SKM-1 treated with dmso at 0.1 percent for 144 hours (cell line): ENCODE results near the gene SCGB2B2.
A peak's percentile ranks its signal among the peaks of the same experiment; 100 is the strongest.
"Not testable (repeated sequence)": the region's sequence is repeated elsewhere in the genome, so short reads cannot be mapped to it uniquely, and the experiment has no call there.

Experiments used
- DNase-seq: peaks from one replicate; lab custom pipeline; 2025; ENCODE audit not compliant: unreplicated experiment; lab: John Stamatoyannopoulos, UW

Gene SCGB2B2

DNA sequence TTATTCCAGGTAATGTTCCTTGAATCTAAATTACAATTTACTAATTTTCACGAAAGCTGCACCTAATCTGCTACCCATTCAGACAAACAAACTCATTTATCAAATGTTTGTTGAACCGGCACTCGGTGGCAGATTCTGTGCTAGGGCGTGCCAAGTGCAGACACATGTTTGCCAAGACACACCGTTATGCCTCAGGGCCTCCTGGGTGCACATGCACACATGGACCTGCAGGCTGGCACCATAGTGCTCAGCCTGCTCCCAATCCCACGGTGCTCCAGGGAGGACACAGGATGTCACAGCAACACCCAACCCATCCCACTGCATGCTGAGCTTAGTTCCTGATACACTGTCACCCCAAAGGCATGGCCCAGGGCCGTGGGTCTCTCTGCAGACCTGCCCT is 7.7 kb downstream of the SCGB2B2 start:
- DNase-seq: no peak

DNA sequence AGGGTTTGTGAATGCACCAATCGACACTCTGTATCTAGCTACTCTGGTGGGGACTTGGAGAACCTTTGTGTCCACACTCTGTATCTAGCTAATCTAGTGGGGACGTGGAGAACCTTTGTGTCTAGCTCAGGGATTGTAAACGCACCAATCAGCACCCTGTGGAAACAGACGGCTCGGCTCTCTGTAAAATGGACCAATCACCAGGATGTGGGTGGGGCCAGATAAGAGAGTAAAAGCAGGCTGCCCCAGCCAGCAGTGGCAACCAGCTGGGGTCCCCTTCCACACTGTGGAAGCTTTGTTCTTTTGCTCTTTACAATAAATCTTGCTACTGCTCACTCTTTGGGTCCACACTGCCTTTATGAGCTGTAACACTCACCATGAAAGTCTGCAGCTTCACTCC is 8.3 kb downstream of the SCGB2B2 start:
- DNase-seq: not testable (repeated sequence)

DNA sequence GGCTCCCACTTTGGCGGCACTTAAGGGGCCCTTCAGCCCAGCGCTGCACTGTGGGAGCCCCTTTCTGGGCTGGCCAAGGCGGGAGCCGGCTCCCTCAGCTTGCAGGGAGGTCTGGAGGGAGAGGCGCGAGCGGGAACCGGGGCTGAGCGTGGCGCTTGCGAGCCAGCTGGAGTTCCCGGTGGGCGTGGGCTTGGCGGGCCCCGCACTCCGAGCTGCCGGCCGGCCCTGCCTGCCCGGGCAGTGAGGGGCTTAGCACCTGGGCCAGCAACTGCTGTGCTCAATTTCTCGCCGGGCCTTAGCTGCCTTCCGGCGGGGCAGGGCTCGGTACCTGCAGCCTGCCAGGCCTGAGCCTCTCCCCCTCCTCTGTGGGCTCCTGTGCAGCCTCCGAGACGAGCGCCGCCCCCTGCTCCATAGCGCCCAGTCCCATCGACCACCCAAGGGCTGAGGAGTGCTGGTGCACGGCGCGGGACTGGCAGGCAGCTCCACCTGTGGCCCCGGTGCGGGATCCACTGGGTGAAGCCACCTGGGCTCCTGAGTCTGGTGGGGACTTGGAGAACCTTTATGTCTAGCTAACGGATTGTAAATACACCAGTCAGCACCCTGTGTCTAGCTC is 8.8 kb downstream of the SCGB2B2 start:
- DNase-seq: not testable (repeated sequence)

DNA sequence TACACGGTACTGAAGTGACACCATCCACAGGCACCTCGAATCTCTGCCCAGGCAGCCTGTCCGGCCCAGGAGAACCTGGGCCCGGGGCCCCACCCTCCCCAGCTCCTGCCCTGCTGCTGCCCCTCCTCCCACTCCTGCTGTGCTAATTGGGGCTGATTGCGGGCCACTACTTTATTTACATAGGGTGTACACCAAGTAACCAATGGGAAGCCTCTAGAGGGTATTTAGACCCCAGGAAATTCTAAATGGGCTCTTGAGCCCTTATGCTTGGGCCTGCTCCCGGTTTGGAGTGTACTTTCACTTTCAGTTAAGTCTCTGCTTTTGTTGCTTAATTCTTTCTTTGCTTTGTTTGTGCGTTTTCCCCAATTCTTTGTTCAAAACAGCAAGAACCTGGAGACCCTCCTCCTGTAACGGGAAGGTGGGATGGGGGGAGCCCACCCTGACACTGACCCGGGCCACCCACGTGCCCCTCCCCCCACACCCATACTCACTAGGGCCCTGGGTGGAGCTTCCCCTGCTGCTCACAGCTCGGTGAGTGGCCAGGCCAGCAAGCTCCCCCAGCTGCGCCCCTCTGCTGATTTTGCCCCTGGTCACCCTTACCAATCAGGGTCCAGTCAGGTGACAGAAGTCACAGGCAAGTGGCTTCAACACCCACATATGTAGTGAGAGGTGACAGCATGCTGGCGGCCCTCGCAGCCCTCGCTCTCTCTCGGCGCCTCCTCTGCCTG is 9.4 kb downstream of the SCGB2B2 start:
- DNase-seq: no peak

DNA sequence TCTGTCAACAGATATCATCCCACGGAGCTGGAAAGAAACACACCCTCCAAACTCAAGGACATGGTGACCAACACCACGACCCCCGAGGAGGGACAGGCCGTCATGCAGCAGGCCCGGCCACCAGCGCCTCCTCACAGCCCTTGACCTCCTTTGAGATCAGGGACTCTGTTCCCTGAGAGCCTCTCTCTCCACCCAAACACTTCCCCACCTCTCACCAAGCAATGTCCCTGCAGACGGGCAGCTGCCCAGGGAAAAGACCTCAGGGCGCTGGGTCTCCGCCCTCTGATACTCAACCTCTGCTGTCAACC is 10.0 kb downstream of the SCGB2B2 start:
- no peak for DNase-seq

DNA sequence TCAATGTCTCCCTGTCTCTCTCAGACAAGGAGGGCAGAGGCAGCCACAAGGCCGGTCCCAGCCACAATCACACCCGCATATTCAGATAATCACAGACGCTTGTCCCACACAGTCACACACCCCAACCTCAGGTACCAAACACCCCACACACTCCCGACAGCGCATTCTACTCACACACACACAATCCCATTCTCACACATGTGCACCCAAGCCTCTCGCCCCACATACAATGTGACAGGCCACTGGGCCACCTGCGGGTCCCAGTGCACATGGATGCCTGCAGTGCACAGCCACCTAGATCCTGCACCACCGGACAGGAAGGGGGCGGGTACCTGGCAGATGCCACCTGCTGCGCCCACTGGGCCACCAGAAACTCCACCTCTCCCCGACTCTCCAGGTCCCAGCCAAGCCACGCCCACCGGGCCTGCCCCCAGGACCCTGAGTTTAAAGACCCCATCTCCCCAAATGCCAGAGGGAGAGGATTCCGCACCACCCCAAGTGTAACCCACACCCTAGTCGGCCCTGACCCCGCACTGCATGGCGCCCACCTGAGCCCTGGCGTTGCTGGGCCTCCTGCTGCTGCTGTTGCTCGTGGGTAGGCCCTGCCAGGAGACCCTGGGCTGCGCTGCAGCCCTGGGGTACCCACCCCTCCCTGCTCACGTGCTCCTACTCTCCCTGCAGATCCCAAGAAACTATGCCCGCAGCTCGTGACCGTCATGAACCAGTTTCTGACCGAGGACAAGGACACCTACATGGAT is 10.6 kb downstream of the SCGB2B2 start:
- no peak for DNase-seq

DNA sequence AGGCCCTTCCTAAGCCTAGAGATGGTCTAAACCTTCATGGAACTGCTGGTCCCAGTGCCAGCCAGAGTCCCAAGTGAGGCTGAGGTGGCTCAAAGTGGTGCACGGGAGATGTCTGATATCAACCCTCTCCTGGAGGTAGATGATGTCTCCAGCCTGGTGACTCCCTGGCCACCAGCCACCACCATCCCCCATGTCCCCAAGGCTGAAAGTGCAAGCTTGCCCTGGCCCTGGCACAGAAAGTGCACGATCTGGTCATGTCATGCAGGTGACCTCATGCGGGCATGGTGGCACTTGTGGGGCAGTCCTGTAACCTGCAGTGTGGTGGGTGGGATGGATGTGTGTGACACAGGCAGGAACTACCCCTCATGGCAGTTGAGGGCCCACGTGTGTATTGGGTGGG is 11.7 kb downstream of the SCGB2B2 start:
- DNase-seq: not testable (repeated sequence)

DNA sequence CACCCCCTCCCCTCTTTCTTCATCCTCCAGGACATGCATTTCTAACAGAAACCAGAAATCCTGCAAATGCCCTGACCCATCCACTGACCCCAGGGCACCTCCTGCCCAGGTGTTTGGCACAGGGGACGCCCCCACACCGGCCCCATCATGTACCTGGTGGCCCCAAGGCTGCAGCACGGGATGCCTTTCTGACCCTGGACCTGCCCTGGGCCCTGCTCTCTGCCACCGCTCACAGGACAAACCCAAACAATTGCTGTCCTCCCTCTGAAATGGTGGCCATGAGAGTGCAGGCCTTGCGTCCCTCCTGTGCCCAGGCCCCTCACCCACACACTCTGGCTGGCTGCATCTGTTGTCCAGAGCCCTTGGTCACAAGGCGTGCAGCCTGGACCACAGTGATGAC is 12.1 kb downstream of the SCGB2B2 start:
- no peak for DNase-seq

DNA sequence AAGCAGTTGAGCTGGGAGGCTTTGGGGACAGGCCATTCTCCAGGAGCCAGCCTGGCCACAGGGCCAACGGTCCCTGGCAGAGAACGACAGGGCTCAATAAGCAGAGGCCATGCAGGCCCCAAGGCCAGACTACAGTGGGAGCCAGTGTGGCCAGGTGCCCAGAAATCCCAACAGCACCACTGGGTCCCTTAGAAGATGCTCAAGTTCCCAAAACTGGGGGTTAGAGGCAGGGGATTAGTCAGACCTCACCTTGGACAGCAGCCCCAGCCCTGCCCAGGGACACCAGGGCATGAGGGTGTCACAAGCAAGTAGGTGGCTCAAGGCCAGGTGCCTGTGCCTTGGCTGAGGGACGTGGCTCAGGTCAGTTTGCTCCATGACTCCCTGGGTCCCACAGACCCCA is 12.8 kb downstream of the SCGB2B2 start:
- no peak for DNase-seq

DNA sequence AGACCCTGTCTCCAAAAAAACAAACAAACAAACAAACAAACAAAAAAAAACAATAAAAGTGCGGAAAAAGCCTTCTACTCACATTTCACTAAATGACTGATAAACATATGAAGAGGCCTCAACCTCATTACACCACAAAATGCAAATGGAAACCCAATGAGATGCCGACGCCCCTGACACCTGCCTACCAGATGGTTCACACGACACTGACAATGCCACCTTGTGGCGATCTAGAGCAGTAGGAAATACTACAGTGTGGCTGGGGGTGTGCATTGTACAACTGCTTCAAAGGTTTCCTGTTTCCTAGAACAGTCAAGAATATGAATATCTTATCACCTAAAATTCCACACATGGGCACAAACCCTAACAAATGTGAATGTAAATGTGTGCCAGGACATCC is 14.0 kb downstream of the SCGB2B2 start:
- no peak for DNase-seq

DNA sequence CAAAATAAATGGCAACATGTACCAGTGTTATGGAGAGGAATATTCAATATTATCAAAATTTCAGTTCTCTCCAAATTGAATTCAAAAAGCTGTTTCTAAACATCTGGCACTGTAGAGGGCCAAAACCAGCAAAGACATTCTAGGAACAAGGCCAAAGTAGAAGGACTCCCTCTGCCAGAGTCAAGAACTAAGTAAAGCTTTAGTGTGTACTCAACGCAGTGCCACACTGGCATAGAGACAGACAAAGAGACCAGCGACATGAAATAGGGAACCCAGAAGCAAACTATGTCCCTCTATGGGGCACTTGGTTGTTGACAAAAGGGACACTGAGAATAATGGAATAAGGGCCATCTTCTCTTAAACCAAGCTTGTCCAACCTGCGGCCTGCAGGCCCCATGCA is 15.6 kb downstream of the SCGB2B2 start:
- no peak for DNase-seq

DNA sequence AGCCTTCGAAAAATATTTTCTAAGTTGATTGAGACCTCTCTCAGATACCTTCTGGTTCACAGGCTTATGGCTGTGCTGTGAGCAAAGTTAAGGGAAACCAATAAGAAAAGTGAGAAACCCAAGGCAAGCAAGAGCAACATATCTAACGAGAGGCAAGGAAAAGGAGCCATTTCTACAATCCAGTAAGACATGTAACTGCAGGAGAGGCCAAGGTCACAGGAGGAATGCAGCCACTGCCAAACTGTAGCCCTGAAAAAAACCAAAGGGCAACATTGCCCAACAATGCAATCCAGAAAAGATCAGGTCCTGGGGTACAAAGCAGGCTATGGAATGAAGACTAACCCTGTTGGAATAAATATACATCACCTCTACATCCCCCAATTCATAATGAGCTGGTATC is 21.3 kb downstream of the SCGB2B2 start:
- no peak for DNase-seq

DNA sequence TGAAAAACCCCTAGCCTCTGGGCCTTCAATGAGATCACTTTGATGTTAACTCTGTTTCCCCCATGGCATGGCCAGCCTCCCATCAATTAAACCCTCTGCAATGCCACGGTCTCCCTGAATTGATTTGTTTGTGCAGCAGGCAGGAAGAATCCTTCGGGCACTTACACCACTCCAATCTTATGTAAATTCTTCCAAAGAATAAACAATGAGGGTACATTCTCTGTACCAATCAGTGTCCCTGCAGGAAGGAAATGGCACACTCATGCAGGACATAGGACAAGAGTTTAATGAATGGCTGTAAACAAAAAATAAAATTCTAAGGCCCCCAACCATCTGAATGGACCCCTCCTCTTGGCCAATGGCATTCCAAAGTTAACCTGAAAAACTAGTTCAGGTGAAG is 22.2 kb downstream of the SCGB2B2 start:
- DNase-seq: no peak

DNA sequence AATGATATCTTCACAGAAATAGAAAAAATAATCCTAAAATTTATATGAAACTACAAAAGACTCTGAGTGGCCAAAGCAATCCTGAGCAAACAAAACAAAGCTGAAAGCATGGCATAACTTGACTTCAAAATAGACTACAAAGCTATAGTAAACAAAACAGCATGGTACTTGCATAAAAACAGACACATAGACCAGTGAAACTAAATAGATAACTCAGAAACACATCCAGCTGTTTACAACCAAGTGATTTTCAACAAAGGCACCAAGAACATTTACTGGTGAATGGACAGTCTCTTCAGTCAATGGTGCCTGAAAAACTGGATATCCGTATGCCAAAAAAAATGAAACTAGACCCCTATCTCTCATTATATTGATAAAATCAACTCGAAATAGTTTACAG is 25.2 kb downstream of the SCGB2B2 start:
- DNase-seq: no peak

DNA sequence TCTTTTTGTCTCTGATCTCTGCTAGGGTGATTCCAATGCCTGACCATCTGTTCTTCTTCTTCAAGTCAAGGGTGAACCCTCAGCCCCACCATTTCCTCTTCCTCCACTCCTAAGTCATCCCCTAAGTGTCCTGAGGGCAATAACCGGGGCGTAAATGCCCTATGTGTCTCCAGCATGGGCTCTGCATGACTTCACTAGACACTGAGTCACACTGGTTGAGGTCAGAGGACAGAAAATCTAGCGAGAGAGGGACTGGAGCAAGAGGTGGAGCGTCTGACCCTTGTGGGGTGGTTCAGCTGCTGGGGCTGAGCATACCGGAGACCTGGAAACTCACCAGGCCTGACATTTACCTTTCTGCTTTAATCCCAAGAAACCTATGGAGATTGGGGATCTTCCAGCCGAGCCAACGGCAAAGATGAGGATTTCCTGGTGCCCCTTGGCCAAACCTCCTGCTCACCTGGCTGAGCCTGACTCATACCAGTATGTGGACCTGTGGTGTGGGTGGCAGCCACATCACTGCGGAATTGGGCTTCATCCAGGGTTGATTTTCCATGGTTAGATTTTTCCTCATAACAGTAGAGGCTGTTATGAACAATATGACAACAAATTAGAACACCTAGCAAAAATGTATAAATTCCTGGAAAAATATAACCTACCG is 26.9 kb downstream of the SCGB2B2 start:
- DNase-seq: no peak

DNA sequence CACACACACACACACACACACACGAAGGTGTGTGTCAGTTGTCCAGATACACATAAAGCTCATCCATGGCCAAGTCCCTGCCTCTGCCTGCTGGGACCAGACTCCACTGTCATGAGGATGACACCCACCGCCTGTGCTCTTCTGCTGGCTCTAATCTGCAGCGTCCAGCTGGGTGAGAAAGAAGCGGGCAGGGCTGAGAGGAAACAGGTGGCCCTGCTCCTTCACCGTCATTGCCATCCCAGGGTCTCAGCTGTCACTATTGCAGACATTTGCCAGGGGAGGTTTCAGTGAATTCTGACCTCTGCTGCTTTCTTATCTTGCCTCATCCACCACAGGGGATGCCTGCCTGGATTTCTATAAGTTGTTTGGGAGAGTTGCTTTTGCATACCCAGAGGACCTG is 31.4 kb downstream of the SCGB2B2 start:
- DNase-seq: no peak

DNA sequence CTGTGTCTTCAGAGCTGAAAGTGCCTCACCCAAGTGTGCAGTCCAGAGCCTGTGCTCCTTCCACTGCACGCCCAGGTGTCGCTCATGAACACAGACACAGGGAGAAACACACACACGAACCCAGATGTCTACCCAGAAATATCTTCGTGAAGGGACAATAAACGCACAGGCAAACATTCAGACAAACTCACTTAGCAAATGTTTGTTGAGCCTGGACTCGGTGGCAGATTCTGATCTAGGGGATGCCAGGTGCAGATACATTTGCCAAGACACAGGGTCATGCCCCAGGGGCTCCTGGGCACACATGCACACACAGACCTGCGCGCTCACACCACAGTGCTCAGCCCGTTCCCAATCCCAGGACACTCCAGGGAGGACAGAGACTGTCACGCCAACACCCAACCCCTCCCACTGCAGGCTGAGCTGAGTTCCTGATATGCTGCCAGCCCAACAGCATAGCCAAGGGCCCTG is 31.9 kb downstream of the SCGB2B2 start:
- no peak for DNase-seq

DNA sequence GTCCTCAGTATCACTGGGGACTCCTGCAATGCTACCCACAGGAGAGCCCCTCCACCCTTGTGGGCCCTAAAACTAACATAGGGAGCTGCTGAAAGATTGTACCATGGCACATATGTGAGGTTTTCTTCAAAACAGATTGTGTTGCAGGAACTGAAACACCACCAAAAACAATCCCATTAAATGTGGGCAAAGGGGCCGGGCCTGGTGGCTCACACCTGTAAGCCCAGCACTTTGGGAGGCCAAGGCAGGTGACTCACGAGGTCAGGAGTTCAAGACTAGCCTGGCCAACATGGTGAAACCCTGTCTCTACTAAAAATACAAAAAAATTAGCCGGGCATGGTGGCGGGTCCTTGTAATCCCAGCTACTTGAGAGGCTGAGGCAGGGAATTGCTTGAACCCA is 34.7 kb downstream of the SCGB2B2 start:
- DNase-seq: no peak

DNA sequence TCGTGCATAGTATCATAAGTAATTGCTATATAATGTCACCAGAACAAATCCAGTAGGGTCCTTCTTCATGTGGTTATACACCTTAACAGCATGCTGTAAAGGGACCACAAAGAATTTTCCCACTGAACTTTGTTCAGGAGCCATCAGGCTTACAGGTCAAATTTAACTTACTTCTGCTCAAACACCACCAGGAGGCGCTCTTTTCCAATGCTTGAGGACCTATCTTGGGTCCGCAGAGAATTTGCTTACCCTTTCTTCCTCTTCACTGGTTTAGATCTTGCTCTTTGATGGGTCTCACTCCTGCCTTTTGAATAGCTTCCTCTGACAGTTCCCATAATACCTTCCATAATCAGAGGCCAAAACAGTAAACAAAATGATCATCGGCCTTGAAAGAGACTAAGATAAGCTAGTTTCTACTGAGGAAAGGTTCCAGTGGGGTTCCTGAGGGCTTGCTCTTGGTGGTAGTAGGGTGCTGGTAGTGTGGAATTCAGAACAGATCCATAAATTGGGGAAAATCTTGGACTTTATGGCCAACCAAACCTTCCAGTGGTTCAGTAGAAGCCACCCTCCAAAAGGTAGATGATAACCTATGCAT is 37.4 kb downstream of the SCGB2B2 start:
- peak; percentile 16 for DNase-seq

DNA sequence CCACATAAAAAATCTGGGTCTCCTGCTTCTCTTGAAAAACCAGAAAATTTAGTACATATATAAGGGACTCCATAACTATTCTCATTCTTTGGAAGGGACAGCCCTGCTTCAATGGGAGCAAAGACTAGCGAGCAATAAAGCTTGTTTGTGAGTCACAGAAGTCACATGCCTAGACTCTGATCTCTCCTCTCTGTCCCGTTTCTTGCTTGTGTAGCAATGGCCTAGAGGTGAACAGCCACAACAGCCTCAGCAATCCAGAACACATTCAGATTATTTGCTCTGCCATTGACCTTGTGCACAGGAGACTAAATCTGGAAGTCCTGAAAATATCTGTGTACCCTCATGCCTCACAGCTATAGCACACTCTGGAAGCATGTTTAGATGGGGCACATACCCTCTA is 43.2 kb downstream of the SCGB2B2 start:
- DNase-seq: no peak
